Measurements from ENCODE around the gene POU3F1.

The POU3F1 gene

GRCh38 chr1:38095454-38095931, 48.9 kb upstream of the POU3F1 start (continued):
- TF ChIP-seq ZBTB8A (tag by site-specific recombination; IDR thresholded peaks at IDR 0.05), result peak; percentile 37; the same call in 1 of the 2 replicates
- TF ChIP-seq ZFHX2 (tag by site-specific recombination; conservative IDR thresholded peaks at IDR 0.05), result no peak
- TF ChIP-seq ZNF776 (tag by site-specific recombination; IDR thresholded peaks at IDR 0.05; ENCODE audit: borderline replicate concordance), result no peak

GRCh38 chr1:38094711-38095290, 48.2 kb upstream of the POU3F1 start:
- Histone ChIP-seq H3K9me3 (ENCODE audit: control insufficient read depth, insufficient read depth, low read depth, low read length) (no peaks in the 10 kb centered on the region), H3K36me3 (ENCODE audit: control insufficient read depth in 2 of 2, insufficient read depth in 1 of 2, low read length in 2 of 2) (no peaks in the 10 kb centered on the region), H3K4me1 (ENCODE audit: control insufficient read depth, insufficient read depth, low read length) (no peaks in the 10 kb centered on the region), H3K27ac (ENCODE audit: extremely low read depth, low read depth, low read length) (no peak overlapping the region), H3K4me3 (ENCODE audit: low read depth, low read length) (no peak overlapping the region)
- TF ChIP-seq HIC1 (tag by site-specific recombination; IDR thresholded peaks at IDR 0.05), result no peak
- TF ChIP-seq ZNF350 (tag by site-specific recombination; IDR thresholded peaks at IDR 0.05), result no peak
- no peak for TF ChIP-seq ZNF830 (tag by site-specific recombination; IDR thresholded peaks at IDR 0.05; ENCODE audit: low read depth)
- TF ChIP-seq ZNF704 (tag by site-specific recombination; IDR thresholded peaks at IDR 0.05), result no peak
- no peak for TF ChIP-seq SP3 (tag by site-specific recombination; IDR thresholded peaks at IDR 0.05)
- no peak for TF ChIP-seq ZNF174 (tag by site-specific recombination; IDR thresholded peaks at IDR 0.05)
- TF ChIP-seq ZSCAN16 (tag by site-specific recombination; IDR thresholded peaks at IDR 0.05), result no peak
- TF ChIP-seq ZNF426 (tag by site-specific recombination; IDR thresholded peaks at IDR 0.05), result no peak
- no peak for TF ChIP-seq ZNF423 (tag by site-specific recombination; IDR thresholded peaks at IDR 0.05)
- TF ChIP-seq ZNF292 (tag by site-specific recombination; IDR thresholded peaks at IDR 0.05; ENCODE audit: borderline replicate concordance, low read depth), result no peak
- TF ChIP-seq OSR2 (tag by site-specific recombination; IDR thresholded peaks at IDR 0.05), result no peak
- no peak for TF ChIP-seq ZNF768 (tag by site-specific recombination; IDR thresholded peaks at IDR 0.05)
- TF ChIP-seq AEBP2 (tag by site-specific recombination; IDR thresholded peaks at IDR 0.05; ENCODE audit: borderline replicate concordance), result no peak
- TF ChIP-seq PRDM2 (tag by site-specific recombination; IDR thresholded peaks at IDR 0.05; ENCODE audit: borderline replicate concordance), result no peak
- POLR2A ChIA-PET, result no interaction called here
- CTCF ChIA-PET, result no interaction called here
